GM20000 (cell line): ENCODE data around the gene EDA2R.

Source experiments
- DNase-seq: peaks from one replicate; pipeline ENCODE4 v3.0.0; 2012; ENCODE audit warnings: low spot score
- TF ChIP-seq, protein P1 (sequence below): IDR thresholded peaks from 2 replicates; pipeline ENCODE4 v1.5.1; 2012; ENCODE audit warnings: mild to moderate bottlenecking, control low read depth; ENCODE audit errors: extremely low read depth, missing control alignments

The EDA2R gene

GRCh38 chrX:66638591-66639500 lies at the start of gene EDA2R:
Gene EDA2R, minus strand, starts transcription at chrX:66639078. Its CDS starts 23,058 bp downstream, at chrX:66616020.
- TF ChIP-seq, protein P1, sequence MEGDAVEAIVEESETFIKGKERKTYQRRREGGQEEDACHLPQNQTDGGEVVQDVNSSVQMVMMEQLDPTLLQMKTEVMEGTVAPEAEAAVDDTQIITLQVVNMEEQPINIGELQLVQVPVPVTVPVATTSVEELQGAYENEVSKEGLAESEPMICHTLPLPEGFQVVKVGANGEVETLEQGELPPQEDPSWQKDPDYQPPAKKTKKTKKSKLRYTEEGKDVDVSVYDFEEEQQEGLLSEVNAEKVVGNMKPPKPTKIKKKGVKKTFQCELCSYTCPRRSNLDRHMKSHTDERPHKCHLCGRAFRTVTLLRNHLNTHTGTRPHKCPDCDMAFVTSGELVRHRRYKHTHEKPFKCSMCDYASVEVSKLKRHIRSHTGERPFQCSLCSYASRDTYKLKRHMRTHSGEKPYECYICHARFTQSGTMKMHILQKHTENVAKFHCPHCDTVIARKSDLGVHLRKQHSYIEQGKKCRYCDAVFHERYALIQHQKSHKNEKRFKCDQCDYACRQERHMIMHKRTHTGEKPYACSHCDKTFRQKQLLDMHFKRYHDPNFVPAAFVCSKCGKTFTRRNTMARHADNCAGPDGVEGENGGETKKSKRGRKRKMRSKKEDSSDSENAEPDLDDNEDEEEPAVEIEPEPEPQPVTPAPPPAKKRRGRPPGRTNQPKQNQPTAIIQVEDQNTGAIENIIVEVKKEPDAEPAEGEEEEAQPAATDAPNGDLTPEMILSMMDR, result no peak
- peak; percentile 70 for DNase-seq

- DNase-seq, result no peak
- TF ChIP-seq, protein P1, result no peak
Measured at GRCh38 chrX:66684196-66684595, 45.3 kb upstream of the EDA2R start.

- DNase-seq, result no peak
- TF ChIP-seq, protein P1, result no peak
Measured at GRCh38 chrX:66680451-66680850, 41.6 kb upstream of the EDA2R start.

DNA sequence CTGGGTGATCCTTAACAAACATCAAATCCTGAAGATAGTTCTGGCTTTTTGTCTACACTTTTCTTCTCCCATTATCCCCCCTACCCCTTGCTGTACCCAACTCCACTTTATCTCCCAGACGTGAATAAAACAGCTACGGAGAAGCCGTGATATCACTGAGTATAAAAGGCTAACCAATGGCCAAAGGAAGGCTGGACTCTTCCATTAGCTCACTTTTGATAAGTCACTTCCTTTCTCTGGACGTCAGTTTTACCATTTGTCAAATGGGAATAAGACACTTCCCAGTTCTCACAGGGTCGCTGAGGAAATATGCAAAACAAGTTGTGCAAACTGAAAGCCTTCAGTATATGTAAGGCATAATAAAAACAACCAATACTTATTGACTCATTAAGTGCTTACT lies 38.6 kb upstream of the EDA2R start:
- TF ChIP-seq, protein P1, result no peak
- DNase-seq, result no peak

GRCh38 chrX:66676990-66677389 lies 38.1 kb upstream of the EDA2R start:
- TF ChIP-seq, protein P1, result no peak

GRCh38 chrX:66676413-66676812 lies 37.5 kb upstream of the EDA2R start:
- TF ChIP-seq, protein P1, result no peak
- no peak for DNase-seq

More at GRCh38 chrX:66676990-66677389, 38.1 kb upstream of the EDA2R start:
- no peak for DNase-seq

GRCh38 chrX:66675541-66675940 lies 36.7 kb upstream of the EDA2R start:
- TF ChIP-seq, protein P1, result no peak

More at GRCh38 chrX:66675541-66675940, 36.7 kb upstream of the EDA2R start:
- DNase-seq, result no peak
